ENCODE data around the gene SMAD6.
"Not testable (repeated sequence)": the region's sequence is repeated elsewhere in the genome, so short reads cannot be mapped to it uniquely, and the experiment has no call there.

SMAD6 gene

DNA sequence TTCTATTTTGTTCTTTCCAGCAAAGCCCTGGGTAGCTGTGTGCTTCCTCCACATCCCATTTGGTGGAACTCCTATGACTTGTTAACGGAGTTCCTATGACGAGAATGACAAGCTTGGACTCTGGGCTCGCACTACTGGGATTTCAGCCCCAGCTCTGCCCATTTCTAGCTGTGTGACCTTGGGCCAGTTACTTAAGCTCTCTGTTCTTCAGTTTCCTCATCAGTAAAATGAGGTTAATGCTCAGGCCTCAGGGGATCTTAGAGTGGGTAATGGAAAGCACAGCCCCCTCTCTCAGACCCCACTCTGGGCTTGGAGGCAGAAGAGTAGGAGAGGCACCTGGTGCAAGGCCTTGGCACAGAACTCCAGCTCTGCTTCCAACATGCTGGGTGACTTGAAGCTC lies 123.1 kb downstream of the SMAD6 start:
- DNase-seq (ENCODE audit: low read depth), result no peak

DNA sequence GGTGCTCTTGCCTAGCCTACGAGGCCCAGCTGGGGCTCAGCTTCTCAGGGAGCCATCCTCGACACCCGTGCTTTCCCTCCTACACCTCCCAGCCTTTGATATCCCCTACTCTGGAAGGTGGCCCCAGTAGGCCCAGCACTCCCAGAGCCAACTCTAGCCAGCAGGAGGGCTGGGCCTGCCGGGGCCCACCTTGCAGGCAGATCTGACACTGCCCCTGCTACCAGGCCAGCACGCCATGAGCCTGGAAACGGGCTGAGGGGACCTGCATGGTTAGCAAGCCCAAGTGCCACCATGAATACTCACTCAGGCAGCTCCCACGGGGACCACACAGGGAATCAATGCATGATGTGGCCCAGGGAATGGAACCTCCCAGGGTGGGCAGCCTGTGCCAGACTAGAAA lies 123.7 kb downstream of the SMAD6 start:
- no peak for DNase-seq (ENCODE audit: low read depth)

DNA sequence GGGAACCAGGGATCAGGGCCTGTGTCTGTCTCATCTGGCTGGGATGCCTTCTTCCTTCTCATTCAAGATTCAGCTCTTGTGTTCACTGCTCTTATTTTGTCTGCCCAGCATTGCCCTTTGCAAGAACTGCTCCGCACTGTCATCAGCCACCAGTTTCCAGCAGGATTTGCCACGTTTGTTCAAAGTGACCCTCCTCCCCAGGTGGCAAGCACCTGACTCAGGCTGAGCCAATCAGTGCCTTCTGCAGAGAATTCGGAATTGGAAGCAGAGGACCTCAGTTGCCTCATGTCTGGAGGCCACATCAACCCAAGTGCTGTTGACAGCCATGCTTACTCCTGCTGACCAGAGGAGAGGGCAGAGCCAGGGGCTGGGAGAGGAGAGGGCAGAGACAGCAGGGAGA lies 124.5 kb downstream of the SMAD6 start:
- no peak for DNase-seq (ENCODE audit: low read depth)

DNA sequence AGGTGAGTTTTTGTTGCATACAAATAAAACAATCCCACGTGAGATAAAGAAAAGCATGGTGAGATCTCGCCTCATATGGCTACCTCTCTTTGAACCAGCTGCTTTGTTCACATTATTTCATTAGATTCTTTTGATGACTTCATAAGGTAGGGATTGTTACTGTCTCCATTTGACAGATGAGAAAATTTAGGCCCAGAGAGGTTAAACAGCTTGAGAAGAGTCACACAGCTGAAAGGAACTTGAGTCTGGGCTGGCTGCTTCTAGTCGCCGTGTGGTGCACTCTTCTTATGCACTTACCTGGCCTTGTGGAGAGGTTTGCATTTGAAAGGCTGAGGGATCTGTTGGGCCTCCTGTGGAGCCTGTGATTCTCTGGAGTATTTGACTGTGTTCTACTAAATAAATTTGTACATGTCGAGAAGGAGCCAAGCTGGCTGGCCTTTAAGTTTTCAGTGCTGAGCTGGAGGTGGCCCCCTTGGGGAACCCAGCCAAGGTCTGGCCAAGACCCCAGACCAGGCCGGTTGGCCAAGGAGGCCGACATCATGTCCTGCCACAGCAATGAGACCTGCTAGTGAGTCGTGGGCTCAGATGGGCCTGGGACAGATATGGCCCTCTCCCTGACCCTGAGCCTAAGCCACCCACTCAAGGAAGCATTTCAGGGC lies 125.1 kb downstream of the SMAD6 start:
- no peak for DNase-seq (ENCODE audit: low read depth)

DNA sequence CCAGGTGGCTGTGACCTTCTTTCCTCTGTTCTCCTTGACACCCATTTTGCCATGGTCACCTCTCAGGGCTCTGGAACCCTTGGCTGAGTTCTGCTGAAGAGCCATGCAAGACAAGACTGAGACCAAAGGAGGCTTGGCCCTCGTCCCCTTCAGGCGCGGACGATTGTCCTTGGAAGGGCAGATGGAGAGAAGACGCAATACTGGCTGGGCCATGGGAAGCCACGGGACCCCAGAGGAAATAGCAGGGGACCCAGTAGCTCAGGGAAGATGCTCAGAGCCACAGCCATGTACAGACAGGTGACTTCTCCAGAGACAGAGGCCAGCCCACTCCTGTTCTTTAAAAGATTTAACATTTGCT lies 125.6 kb downstream of the SMAD6 start:
- no peak for DNase-seq (ENCODE audit: low read depth)

DNA sequence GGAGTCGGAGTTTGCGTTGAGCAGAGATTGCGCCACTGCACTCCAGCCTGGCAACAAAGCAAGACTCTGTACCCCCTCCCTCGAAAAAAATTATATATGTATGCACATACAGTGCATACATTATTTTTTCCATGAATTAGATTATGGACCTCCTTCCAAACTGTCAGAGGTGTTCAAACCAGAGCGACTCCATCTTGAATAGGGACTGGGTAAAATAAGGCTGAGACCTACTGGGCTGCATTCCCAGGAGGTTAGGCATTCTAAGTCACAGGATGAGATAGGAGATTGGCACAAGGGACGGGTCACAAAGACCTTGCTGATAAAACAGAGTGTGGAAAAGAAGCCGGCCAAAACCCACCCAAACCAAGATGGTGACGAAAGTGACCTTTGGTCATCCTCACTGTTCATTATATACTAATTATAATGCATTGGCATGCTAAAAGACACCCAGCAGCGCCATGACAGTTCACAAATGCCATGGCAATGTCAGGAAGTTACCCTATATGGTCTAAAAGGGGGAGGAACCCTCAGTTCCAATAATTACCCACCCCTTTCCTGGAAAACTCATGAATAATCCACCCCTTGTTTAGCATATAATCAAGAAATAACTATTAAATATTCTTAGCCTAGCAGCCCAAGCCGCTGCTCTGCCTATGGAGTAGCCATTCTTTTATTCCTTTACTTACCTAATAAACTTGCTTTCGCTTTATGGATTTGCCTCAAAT lies 126.9 kb downstream of the SMAD6 start:
- not testable (repeated sequence) for DNase-seq (ENCODE audit: low read depth)

DNA sequence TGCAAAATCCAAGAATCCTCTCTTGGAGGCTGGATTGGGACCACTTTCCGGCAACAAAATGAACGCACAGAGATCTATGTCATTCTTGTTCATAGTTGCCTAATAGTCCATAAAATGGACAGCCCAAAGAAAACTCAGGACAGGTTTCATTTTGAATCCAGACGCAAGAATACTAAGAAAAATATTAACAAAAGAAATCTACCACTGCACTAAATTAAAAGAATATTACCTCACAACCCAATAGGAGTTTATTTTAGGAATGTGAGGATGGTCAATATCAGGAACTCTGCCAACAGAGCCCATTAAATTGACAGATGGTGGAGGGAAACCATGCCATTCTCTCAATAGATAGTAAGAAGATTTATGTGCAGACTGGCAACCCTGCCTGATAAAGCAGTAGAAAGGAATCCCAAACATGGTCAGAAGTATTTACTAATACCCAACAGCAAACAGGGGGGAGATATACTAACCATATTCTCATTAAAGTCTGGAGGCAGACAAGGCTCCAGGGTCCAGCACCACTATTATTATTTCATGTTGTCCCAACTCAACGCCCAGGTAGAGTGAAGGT lies 127.6 kb downstream of the SMAD6 start:
- DNase-seq (ENCODE audit: low read depth), result no peak

DNA sequence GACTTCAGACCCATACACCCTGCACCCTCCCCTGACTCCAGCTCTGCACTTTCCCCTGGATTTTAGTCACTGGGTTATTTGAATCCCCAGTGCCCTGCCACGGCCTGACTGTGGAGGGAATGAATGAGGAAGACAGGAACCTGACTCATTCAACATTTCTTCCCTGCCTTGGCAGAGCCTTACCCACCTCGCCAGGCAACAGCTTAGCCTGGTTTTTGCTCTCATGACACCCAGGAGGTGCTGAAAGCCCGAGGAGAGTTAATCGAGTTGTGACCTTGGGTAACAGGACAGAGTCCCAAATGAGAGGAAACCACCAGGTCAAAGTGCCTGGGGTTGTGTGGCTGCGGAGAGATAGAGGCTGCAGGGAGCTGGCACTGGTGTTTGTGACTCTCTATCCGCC lies 128.3 kb downstream of the SMAD6 start:
- no peak for DNase-seq (ENCODE audit: low read depth)

DNA sequence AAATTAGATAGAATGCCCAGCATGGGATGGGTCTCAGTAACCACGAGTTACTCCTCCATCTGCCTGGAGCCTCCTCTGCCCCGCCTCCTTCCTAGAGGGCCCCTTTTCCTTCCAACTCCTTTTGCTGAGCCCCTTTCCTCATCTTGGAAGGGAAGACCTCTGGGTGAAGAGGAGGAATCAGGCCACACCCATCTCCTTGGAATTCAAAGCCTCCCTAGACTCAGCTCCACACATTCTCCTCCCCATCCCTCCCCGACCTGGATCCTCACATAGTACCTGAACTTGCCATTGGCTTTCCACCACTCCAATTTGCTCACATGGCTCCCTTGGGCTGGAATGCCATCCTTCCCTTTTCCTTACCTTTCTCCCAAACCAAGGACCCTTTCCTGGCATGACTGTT lies 128.8 kb downstream of the SMAD6 start:
- no peak for DNase-seq (ENCODE audit: low read depth)

DNA sequence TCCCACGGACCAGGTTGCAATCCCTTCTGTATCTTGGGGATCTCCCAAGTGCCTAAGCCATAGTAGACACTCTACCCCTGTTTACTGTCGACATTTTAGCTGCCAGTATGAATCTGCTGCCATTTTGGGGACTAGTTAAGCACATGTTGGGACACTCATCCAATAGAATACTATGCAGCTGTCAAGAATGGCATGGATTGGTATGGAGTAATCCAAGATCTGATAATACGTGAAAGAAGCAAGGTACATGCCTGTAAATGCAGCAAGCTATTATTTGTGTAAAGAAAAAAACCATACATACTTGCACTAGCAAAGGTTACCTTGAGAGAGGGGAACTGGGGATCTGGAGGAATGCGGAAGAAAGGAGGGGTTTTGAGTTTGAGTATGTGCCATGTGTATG lies 129.3 kb downstream of the SMAD6 start:
- DNase-seq (ENCODE audit: low read depth), result no peak

DNA sequence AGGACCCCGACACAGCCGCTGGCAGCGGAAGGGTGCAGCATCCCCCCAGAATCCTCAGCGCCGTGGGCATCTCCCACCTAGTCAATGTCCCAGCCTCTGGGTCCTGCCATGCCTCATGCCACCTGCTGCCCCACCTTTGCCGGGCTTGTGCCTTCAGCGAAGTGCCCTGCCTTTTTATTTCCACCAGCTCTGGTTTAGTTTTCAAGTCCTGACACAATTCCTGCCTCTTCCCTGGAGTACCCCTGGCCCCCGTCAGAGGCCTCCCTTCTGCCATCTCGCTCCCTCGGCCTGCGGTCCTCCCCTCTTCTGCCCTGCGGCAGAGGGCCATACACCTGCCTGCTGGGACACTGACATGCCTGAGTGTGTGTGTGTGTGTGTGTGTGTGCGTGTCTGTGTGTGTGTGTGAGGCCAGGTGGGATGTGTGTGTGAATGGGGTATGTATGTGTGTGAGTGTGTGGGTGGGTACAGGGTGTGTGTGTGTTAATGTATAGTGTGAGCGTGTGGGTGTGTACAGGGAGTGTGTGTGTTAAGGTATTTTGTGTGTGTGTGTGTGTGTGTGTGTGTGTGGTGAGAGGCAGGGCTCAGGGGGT lies 129.9 kb downstream of the SMAD6 start:
- no peak for DNase-seq (ENCODE audit: low read depth)
